ENCODE data around the gene RCC2. TPM values are rescaled to one million over a fixed set of nuclear protein-coding genes. Genes with fewer than 3 reads are reported as not detected.

Gene RCC2
- total and polyA plus RNA-seq, 2 of the 4 experiments (the other 2 are of a cell fraction), result 24.0 to 38.9 TPM

GRCh38 chr1:17363771-17364170, 75.7 kb downstream of the RCC2 start:
- Histone ChIP-seq H3K9me1 (ENCODE audit: insufficient read depth, low read length) (no peaks in the 10 kb centered on the region), H3K4me1 (ENCODE audit: control insufficient read depth, insufficient read depth, low read length) (no peaks in the 10 kb centered on the region), H3K9ac (ENCODE audit: low read depth, low read length) (no peak overlapping the region), H3K14ac (replicated peaks; ENCODE audit: low read depth, low read length) (no peak overlapping the region), H2BK20ac (ENCODE audit: low read depth, low read length) (no peak overlapping the region), H4K20me1 (ENCODE audit: insufficient read depth, low read length) (no peaks in the 10 kb centered on the region), H4K91ac (ENCODE audit: insufficient read depth, low read depth, low read length) (no peak overlapping the region), H2AFZ (replicated peaks; ENCODE audit: low read length, poor library complexity) (peak overlapping the region; percentile 23), H3K56ac (ENCODE audit: extremely low read depth, insufficient read depth, low read length) (no peak overlapping the region), H2BK5ac (ENCODE audit: low read depth, low read length, poor library complexity, severe bottlenecking) (no peak overlapping the region), H3K4me2 (ENCODE audit: low read depth, low read length) (no peak overlapping the region), H3K36me3 (ENCODE audit: control insufficient read depth, insufficient read depth, low read length) (no peaks in the 10 kb centered on the region), H2AK9ac (replicated peaks; ENCODE audit: low read depth, low read length, poor library complexity) (no peak overlapping the region), H4K5ac (ENCODE audit: low read depth, low read length) (no peak overlapping the region), H3K9me3 (ENCODE audit: control insufficient read depth, insufficient read depth, low read length) (no peaks in the 10 kb centered on the region), H4K8ac (ENCODE audit: low read depth in 2 of 2, low read length in 2 of 2) (no peak overlapping the region), H2BK15ac (ENCODE audit: low read depth, low read length) (no peak overlapping the region), H3K18ac (ENCODE audit: low read depth, low read length) (no peak overlapping the region), H3K79me1 (ENCODE audit: low read depth in 1 of 2, low read length in 2 of 2) (no peaks in the 10 kb centered on the region), H2AK5ac (ENCODE audit: low read depth, low read length) (no peak overlapping the region), H3K23ac (ENCODE audit: low read depth, low read length) (no peak overlapping the region), H3K4me3 (ENCODE audit: insufficient read depth, low read depth, low read length) (no peak overlapping the region), H2BK120ac (ENCODE audit: low read depth, low read length) (no peak overlapping the region), H3K27ac (ENCODE audit: insufficient read depth, low read length) (no peak overlapping the region), H3K27me3 (ENCODE audit: control insufficient read depth, insufficient read depth, low read length) (peaks cover 25% of the 10 kb centered on the region), H3K4ac (ENCODE audit: low read depth, low read length) (no peak overlapping the region)
- WGBS, 2 experiments (ENCODE audit: extremely low coverage in 2 of 2, insufficient read length in 1 of 2), result no CpG with 5 or more reads among the region's 4 CpGs
- no TSS peak for BruUV-seq (replicated peaks)
- TF ChIP-seq SMC3 (IDR thresholded peaks at IDR 0.05; ENCODE audit: low read depth, low read length), result no peak
- TF ChIP-seq CHD1 (IDR thresholded peaks at IDR 0.05; ENCODE audit: low read depth, low read length), result no peak
- no peak for TF ChIP-seq RCOR1 (IDR thresholded peaks at IDR 0.05; ENCODE audit: insufficient replicate concordance, low read length)
- TF ChIP-seq ELK1 (IDR thresholded peaks at IDR 0.05; ENCODE audit: borderline replicate concordance, low read depth, low read length), result no peak
- no peak for TF ChIP-seq MAFK (IDR thresholded peaks at IDR 0.05; ENCODE audit: low read depth, low read length)
- TF ChIP-seq FOS (IDR thresholded peaks at IDR 0.05; ENCODE audit: low read depth, low read length), result no peak
- TF ChIP-seq CTCF (conservative IDR thresholded peaks at IDR 0.05; ENCODE audit: low read depth, low read length), result no peak
- no peak for TF ChIP-seq NFE2L2 (IDR thresholded peaks at IDR 0.05; ENCODE audit: low read depth, low read length)
- no peak for TF ChIP-seq USF2 (IDR thresholded peaks at IDR 0.05; ENCODE audit: low read depth, low read length)
- TF ChIP-seq BHLHE40 (IDR thresholded peaks at IDR 0.05; ENCODE audit: low read depth, low read length), result no peak
- no peak for TF ChIP-seq POLR2A (IDR thresholded peaks at IDR 0.05; ENCODE audit: low read depth, low read length)
- TF ChIP-seq CEBPB (IDR thresholded peaks at IDR 0.05; ENCODE audit: low read depth, low read length), result no peak
- ChIA-PET POLR2A (ENCODE audit: unreplicated experiment) (no interaction called here), CTCF (no interaction called here)
- dilution Hi-C loops (cut with HindIII; ENCODE audit: low sequenced_read_pairs, unreplicated experiment), result no loop called here
- no peak for DNase-seq
- intact Hi-C loops (cut with micrococcal nuclease), result no loop called here
- in situ Hi-C loops (cut with MboI; ENCODE audit: low sequenced_read_pairs), result no loop called here
- no peak for ATAC-seq (ENCODE audit: low read depth)
